K562 (cell line): ENCODE results near the gene TIGD7. TPM values are rescaled to one million over a fixed set of nuclear protein-coding genes. Genes with fewer than 3 reads are reported as not detected.

Source experiments
- ARID2 ChIP-seq: fragments of 450-650 bp; IDR thresholded peaks from 2 replicates; pipeline ENCODE4 v1.6.1; 2017; ENCODE audit warnings: antibody characterized with exemption, mild to moderate bottlenecking
- HLTF ChIP-seq: fragments of 450-650 bp; IDR thresholded peaks from 2 replicates; pipeline ENCODE4 v1.6.1; 2016
- HMGN3 ChIP-seq: IDR thresholded peaks from 2 replicates; pipeline ENCODE4 v1.6.1; 2011; ENCODE audit warnings: borderline replicate concordance, low read depth, mild to moderate bottlenecking, mixed read lengths, low read length; ENCODE audit not compliant: insufficient read length; ENCODE audit errors: extremely low read depth
- HNRNPLL ChIP-seq: fragments of 200-400 bp; formaldehyde crosslinking; IDR thresholded peaks from 2 replicates; pipeline ENCODE4 v1.6.1; 2017; ENCODE audit warnings: low read length, low read depth, mild to moderate bottlenecking; ENCODE audit not compliant: poor library complexity, severe bottlenecking
- MCM5 ChIP-seq: fragments of 450-650 bp; IDR thresholded peaks from 2 replicates; pipeline ENCODE4 v1.6.1; 2016; ENCODE audit warnings: low read depth
- MTF1 ChIP-seq: fragments of 250-450 bp; sonication (Bioruptor Pico); IDR thresholded peaks from 2 replicates; pipeline ENCODE4 v1.9.0; 2021; ENCODE audit warnings: moderate library complexity, mild to moderate bottlenecking, inconsistent platforms, borderline replicate concordance
- MYNN ChIP-seq, 2 experiments: sonication (generic); formaldehyde crosslinking in 1 of 2; IDR thresholded peaks; 2 replicates each; pipeline versions ENCODE4 v1.5.0 to v1.6.1; 2016 to 2020; ENCODE audit warnings: antibody characterized with exemption in 1 of 2, missing genetic modification reagents in 1 of 2
- NFE2L1 ChIP-seq: fragments of 450-650 bp; IDR thresholded peaks from 2 replicates; pipeline ENCODE4 v1.6.1; 2016; ENCODE audit warnings: missing genetic modification characterization, low read depth, mild to moderate bottlenecking, missing compliant biosample characterization, moderate library complexity, borderline replicate concordance
- NONO ChIP-seq, 2 experiments: fragments of 200-400 bp in 1 of 2; fragments of 450-650 bp in 1 of 2; formaldehyde crosslinking in 1 of 2; IDR thresholded peaks; 2 replicates each; pipeline ENCODE4 v1.6.1; 2017; ENCODE audit warnings: low read depth in 2 of 2, mild to moderate bottlenecking in 2 of 2, moderate library complexity in 2 of 2, low read length in 1 of 2
- POLR2G ChIP-seq: fragments of 200-400 bp; formaldehyde crosslinking; IDR thresholded peaks from 2 replicates; pipeline ENCODE4 v1.6.1; 2017; ENCODE audit warnings: low read depth, mild to moderate bottlenecking, antibody characterized with exemption, low read length, moderate library complexity
- POLR2H ChIP-seq: IDR thresholded peaks from 2 replicates; pipeline ENCODE4 v1.6.1; 2016; ENCODE audit warnings: missing genetic modification characterization, low read depth, mild to moderate bottlenecking, control low read depth, missing compliant biosample characterization, moderate library complexity
- POLR3G ChIP-seq: IDR thresholded peaks from 2 replicates; pipeline ENCODE4 v1.6.1; 2011; ENCODE audit not compliant: insufficient read length, insufficient replicate concordance; ENCODE audit errors: extremely low read depth
- PRMT5 ChIP-seq: sonication (generic); formaldehyde crosslinking; IDR thresholded peaks from 2 replicates; pipeline ENCODE4 v1.5.0; 2020; ENCODE audit warnings: missing genetic modification reagents
- RNF219 ChIP-seq: fragments of 250-450 bp; sonication (Bioruptor Pico); IDR thresholded peaks from 2 replicates; pipeline ENCODE4 v1.5.0; 2022; ENCODE audit warnings: mild to moderate bottlenecking
- STAT5A ChIP-seq: IDR thresholded peaks from 2 replicates; pipeline ENCODE4 v1.6.1; 2012; ENCODE audit warnings: low read length, inconsistent platforms, borderline replicate concordance
- XRCC4 ChIP-seq: IDR thresholded peaks from one replicate; pipeline ENCODE4 v1.6.1; 2011; ENCODE audit not compliant: insufficient read depth, insufficient read length; ENCODE audit errors: extremely low read depth
- ZBTB9 ChIP-seq: fragments of 450-650 bp; formaldehyde crosslinking; IDR thresholded peaks from 2 replicates; pipeline ENCODE4 v1.4.0; 2020; ENCODE audit warnings: mild to moderate bottlenecking, moderate library complexity
- ZC3H11A ChIP-seq: IDR thresholded peaks from 2 replicates; pipeline ENCODE4 v1.6.1; 2012; ENCODE audit warnings: low read depth, low read length, improper control_type of control experiment
- ZNF263 ChIP-seq: sonication (generic); formaldehyde crosslinking; IDR thresholded peaks from 2 replicates; pipeline ENCODE4 v1.8.0; 2022; ENCODE audit warnings: mild to moderate bottlenecking, missing genetic modification reagents, borderline replicate concordance
- ZNF395 ChIP-seq: fragments of 200-800 bp; sonication (Bioruptor generic); IDR thresholded peaks from 2 replicates; pipeline ENCODE4 v1.6.1; 2017; ENCODE audit warnings: missing genetic modification characterization, missing compliant biosample characterization
- ZNF589 ChIP-seq: fragments of 200-800 bp; sonication (Bioruptor generic); IDR thresholded peaks from 2 replicates; pipeline ENCODE4 v1.6.1; 2016; ENCODE audit warnings: low read depth, missing genetic modification characterization, missing compliant biosample characterization
- ZNF780A ChIP-seq: fragments of 250-450 bp; sonication (Bioruptor Pico); IDR thresholded peaks from 2 replicates; pipeline ENCODE4 v1.5.0; 2021; ENCODE audit warnings: mild to moderate bottlenecking
- polyA plus RNA-seq, 8 experiments: library from polyadenylated mRNA; depleted of rRNA in 4 of 8; stranded (reverse) in 5 of 8; unstranded in 3 of 8; fragments of >200 nt; fragmentation: Nextera tagmentation in 2 of 8; fragmentation: Illumina TruSeq in 1 of 8; extraction: Ambion mirVana in 2 of 8; extraction: Trizol in 1 of 8; gene quantifications; 2 replicates each; pipeline versions ENCODE4 v1.2.1 to v1.2.3, GENCODE V29; 2011 to 2014; ENCODE audit warnings: inconsistent platforms in 1 of 8, missing spikeins in 1 of 8
- total RNA-seq, 7 experiments: library from RNA; depleted of rRNA in 6 of 7; stranded (reverse); fragments of >200 nt in 6 of 7; fragmentation: Illumina TruSeq in 2 of 7; extraction: Trizol in 2 of 7; gene quantifications; 2 replicates each; pipeline versions ENCODE4 v1.2.1 to v1.2.3, GENCODE V29; 2011 to 2021; ENCODE audit warnings: low replicate concordance in 1 of 7

TIGD7 gene
- total and polyA plus RNA-seq, 9 of the 15 experiments (the other 6 are each of a cell fraction or from before 2014, with no cell fraction given), result 0.84 to 10.7 (median 6.7) TPM

DNA sequence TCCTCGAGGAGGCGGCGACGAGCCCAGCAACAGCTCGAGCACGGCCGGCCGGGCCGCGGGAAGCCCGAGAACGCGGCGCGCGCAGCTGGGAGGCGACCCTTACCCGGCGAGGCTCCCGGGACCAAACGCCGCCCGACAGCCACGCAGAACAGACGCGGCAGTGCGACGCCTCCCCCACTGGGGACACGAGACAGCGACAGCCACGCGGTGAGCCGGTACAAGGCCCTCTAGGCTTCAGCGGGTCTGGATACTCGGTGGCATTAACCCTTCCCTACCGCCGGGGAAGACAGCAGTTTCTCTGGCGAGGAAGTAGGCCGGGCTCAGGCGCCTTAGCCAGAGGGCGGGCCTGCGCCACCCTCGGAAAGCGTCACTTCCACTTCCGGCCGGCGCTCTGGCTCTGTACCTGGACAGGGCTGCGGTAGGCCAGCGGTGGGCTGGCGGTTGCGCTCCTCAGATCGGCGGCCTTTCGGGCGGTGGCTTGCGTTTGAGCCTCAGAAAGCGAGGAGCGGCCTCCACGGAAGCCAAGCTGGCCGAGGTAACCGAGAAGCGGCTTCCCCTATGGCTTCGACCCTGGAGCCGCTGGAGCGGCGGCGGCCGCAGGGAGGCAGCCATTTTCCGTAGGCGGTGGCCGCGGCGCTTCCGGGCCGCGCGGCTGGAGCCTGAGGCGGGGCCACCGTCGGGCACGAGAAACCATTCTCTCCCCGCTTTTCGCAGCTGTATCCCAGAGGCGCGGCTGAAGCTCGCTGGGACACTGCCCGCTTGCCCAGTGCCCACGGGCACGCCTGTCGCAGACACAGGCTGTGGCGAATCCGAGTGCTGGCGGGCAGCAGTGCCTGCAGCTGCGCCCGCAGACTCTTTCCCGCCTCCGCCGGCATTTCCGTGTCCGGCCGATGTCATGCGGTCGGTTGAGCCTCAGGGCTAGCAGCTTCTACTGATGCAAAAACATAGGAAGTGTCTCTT, at the start of gene TIGD7, which contains the start of gene ZNF75A (continued):
- TF ChIP-seq RNF219 (CRISPR knock-in tag) (no peak), ZNF395 (peak; percentile 70; the same call in 1 of the 2 replicates), ZC3H11A (no peak), MYNN (IDR thresholded peaks at IDR 0.05) (no peak), MYNN (CRISPR knock-in tag; IDR thresholded peaks at IDR 0.05) (no peak), MTF1 (CRISPR knock-in tag) (no peak), ARID2 (no peak), PRMT5 (CRISPR knock-in tag) (0 out of 2 replicates have a peak, but pooled peaks have one; percentile 50), POLR2G (peak; percentile 98), HMGN3 (peak; percentile 46), ZNF780A (CRISPR knock-in tag) (no peak), POLR2H (tag) (peak; percentile 84), HLTF (no peak), HNRNPLL (peak; percentile 53), NFE2L1 (tag) (no peak), NONO (IDR thresholded peaks at IDR 0.05; ENCODE audit: low read depth in 2 of 2, low read length in 1 of 2) (peak in 1 of 2 experiments; percentile 34; a peak in 1 of 4 replicates), ZNF589 (CRISPR knock-in tag) (no peak), MCM5 (no peak), ZNF263 (CRISPR knock-in tag) (no peak; the same call in 1 of the 2 replicates), ZBTB9 (CRISPR knock-in tag) (peak; percentile 63; the same call in 1 of the 2 replicates), POLR3G (no peak), STAT5A (0 out of 2 replicates have a peak, but pooled peaks have one; percentile 6), XRCC4 (no peak)
